OCI-LY3 (cell line): Measurements from ENCODE around the gene TCF20.

ENCODE experiments used
- EZH2phosphoT487 ChIP-seq: fragments of 200-600 bp; shearing (Covaris generic); IDR thresholded peaks from 2 replicates; pipeline ENCODE4 v1.6.1; 2018; ENCODE audit warnings: antibody characterized with exemption, mixed run types, low read depth
- TF ChIP-seq, protein P1 (sequence below): fragments of 200-600, 300-600 bp; sonication (generic); IDR thresholded peaks from 2 replicates; pipeline ENCODE4 v1.5.1; 2014; ENCODE audit warnings: antibody characterized with exemption, low read length, low read depth

- TF ChIP-seq, protein P1, sequence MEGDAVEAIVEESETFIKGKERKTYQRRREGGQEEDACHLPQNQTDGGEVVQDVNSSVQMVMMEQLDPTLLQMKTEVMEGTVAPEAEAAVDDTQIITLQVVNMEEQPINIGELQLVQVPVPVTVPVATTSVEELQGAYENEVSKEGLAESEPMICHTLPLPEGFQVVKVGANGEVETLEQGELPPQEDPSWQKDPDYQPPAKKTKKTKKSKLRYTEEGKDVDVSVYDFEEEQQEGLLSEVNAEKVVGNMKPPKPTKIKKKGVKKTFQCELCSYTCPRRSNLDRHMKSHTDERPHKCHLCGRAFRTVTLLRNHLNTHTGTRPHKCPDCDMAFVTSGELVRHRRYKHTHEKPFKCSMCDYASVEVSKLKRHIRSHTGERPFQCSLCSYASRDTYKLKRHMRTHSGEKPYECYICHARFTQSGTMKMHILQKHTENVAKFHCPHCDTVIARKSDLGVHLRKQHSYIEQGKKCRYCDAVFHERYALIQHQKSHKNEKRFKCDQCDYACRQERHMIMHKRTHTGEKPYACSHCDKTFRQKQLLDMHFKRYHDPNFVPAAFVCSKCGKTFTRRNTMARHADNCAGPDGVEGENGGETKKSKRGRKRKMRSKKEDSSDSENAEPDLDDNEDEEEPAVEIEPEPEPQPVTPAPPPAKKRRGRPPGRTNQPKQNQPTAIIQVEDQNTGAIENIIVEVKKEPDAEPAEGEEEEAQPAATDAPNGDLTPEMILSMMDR: no peak
- TF ChIP-seq EZH2phosphoT487: no peak
These were observed 1.5 kb upstream of the TCF20 start for GRCh38 chr22:42271906-42272305.
